ENCODE results near the gene ARG2.

Gene ARG2

DNA sequence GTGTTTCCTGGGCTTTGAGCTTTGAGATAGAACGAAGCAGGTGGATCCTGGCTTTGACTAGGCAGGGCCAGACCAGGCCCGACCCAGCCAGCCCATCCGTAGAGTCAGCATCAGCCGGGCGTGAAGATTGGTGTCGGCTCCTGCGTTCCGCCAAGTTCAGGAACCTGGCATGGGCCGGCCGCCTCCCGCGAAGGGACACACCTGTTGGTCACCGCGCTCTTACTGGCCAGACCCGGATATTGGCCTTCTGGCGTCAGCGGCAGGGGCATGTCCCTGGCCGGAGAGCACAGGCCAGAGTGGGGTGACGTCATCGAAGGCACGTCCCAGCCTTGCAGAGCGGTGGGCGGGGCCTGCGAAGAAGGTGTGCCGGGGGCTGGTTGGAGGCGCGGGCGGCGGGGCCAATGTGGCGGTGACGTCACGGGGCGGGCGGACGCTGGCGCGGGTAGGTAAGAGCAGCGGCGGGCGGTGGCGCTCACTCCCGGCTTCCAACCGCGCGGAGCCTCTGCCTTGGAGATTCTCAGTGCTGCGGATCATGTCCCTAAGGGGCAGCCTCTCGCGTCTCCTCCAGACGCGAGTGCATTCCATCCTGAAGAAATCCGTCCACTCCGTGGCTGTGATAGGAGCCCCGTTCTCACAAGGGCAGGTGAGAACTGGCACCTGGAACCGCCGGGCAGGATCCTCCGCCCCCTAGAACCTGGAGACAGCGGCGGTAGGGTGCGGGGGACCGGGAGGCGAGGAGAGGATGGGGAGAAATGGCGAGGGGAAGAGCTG is at the start of gene ARG2:
ARG2 (plus strand) TSS at position 475 of the 771 bp plus-strand sequence; CDS start at position 533, 58 bp downstream.
- DNase-seq, result peak; percentile 83

DNA sequence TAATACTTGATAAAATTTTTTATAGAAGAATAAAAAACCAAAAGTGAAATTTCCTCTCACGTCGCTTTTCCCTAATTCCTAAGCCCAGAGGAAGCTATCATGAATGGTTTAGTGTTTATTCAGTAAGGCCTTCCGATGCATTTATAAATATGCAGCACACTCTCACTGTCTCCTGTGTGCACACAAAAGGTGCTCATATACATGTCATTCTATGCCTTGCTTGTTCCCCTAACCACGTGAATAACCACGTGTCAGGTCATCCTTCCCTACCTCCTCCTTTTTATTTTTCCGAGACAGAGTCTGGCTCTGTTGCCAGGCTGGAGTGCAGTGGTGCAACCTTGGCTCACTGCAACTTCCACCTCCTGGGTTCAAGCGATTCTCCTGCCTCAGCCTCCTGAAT is 49.3 kb upstream of the ARG2 start:
- no peak for DNase-seq

DNA sequence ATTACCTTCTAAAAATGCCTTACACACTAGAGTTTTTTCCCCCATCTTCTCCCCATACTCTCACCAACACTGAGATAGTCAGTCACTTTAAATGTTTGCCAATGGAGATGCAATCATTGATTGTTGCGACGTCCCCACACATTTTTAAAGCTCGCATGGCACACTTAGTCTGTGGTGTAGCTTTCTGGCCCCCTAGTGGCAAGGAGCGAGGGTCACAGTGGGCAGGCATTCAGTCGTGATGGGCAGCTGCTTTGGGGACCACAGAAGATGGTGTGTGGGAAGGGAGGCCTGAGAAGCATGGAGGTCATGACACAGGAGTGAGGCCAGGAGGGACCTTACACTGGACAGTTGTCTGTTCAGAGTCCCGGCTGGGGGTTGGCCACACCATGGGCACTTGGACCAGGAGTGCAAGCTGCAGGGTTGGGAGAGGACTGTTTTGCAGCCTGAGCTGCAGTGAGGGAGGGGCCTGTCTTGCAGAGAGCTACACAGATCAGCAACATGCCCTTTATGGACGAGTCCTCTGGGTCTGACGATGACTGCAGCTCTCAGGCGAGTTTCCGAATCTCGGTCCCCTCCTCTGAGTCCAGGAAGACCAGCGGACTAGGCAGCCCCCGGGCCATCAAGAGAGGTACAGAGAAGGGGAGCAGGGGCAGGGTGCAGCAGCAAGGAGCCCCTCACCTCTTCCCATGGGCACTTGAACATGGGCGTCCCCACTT is 48.3 kb upstream of the ARG2 start:
- peak; percentile 49 for DNase-seq

DNA sequence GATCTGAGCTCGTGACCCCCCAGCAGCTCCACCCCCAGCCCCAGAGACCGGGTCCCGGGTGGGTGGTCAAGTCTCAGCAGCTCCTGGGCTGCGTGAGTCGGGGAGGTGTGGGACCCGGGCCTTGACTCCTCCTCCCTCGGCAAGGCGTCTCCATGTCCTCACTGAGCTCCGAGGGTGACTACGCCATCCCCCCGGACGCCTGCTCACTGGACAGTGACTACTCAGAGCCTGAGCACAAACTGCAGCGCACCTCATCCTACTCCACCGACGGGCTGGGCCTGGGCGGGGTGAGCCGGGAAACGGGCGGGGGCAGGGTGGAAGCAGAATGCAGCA is 47.8 kb upstream of the ARG2 start:
- DNase-seq, result no peak

DNA sequence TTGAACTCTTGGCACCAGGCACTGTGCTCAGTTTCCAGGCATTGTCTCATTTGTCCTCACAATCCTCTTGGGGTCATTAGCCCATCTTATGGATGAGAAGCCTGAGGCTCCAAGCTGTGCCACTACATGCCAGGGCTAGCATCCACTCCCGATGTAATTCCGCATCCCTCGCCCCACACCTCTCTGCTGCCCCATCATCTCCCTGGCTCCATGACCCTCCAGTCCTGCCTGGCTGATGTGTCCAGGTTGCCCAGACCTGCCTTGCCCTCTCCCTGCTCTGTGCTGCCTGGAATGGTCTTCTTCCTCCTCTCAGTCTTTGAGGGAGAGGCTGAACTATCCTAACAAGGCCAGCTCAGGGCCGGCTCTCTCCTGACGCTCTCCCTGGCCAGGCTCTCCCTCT is 47.1 kb upstream of the ARG2 start:
- DNase-seq, result no peak

DNA sequence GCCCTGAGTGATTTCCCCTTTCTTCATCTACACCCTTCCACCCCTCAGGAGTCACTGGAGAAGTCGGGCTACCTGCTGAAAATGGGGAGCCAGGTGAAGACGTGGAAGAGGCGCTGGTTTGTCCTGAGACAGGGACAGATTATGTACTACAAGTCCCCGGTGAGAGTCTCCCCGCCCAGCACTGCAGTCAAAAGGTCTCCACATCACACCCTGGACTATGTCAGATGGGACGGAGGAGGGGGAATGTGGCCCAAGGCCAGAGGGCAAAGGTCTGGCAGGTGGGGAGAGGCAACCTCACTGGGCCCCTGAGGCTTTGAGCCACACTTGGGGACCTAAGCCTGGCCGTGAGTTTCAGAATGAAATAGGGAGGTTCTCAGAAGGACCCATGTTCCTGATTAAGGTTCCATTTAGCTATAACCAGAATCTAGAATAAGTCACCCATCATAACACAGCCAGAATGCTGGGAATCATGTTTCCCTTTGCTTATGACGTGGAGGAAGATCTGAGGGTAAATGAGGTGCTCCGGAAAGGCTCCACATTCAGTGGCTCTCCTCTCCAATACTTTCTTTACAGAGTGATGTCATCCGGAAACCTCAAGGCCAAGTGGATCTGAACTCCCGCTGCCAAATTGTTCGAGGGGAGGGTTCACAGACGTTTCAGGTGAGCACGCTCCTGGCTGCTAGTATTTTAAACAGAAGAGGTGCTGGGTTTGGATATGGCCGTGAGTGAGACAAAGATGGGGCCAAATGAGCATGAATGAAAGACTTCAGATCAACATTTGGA is 46.3 kb upstream of the ARG2 start:
- no peak for DNase-seq

DNA sequence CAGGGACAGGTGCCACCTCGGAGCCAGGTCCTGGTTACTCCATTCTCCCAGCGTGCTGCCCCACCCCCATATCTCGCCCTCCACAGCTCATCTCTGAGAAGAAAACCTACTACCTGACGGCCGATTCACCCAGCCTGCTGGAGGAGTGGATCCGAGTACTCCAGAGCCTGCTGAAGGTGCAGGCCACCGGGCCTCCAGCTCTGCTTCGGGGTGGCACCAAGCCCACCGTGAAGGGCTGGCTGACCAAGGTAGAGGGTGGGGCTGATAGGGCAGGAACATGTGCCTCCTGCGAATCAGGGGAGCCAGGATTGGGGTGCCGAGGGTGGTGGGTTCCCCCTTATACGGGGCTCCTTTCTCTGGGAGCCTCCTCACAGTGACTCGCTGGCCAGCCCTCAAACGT is 45.6 kb upstream of the ARG2 start:
- no peak for DNase-seq

DNA sequence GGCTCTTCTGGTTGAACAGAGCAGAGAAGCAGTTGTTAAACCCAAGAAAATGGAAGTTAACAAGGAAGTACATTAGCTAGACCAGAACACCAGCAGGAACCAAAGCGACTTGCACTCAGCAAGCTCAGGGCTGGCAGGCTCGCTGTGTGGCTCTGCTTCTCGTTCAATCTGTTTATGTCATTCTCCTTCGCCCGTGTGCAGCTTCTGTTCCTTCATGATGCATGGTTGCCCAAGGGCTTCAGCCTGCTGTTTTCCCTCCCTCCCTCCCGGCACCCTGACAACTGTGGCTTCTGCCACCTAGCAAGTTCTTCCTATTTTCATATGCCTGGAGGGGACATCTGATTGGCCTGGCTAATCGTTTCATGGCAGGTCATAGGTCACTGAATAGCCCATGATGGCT is 44.9 kb upstream of the ARG2 start:
- DNase-seq, result no peak

DNA sequence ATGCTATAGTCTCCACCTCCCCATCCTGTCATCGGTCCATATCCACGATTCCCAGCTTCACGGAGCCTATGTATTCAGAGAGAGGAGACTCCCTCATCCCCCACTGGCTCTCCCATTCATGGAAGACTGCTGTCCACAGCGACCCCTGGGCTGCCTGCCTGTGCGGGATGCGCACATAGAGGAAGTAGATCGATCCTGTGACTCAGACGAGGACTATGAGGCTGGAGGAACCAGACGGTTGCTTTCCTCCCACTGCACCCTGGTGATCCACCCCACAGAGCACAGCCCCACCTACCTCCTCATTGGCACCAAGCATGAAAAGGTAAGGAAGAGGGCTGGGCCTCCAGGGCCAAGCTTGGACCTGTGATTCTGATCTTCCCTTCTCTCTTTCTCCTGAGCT is 44.0 kb upstream of the ARG2 start:
- no peak for DNase-seq

DNA sequence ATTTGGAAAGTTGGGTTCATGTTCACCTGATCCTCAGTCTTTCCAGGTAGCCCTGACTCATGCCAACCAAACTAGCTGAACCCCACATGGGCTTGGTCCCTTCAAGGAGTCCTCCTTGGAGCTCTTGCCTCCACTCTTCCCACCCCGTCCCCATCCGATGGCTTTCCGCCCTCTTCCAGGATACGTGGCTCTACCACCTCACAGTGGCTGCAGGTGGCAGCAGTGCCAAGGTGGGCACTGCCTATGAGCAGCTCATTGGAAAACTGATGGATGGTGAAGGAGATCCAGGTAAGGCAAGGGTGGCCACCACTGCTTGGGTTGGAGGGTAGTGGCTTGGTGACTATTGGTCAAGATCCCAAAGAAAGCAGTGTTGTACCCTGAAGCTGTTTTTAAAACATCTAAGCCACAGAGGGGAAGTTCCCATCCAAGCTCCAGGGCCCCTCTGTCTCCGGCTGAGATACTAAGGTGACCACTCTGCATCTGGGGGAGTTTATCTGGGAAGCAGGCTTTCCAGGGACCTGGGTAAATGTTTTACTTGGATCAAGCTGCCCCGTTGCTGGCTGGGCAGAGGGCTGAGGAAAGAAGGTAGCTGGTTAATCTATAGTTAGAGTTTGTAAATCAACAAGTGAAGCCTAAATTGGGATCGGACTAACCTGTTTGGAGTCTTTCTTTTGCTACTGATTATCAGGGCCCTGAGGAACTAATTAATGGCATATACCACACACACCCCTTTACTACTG is 43.3 kb upstream of the ARG2 start:
- no peak for DNase-seq

DNA sequence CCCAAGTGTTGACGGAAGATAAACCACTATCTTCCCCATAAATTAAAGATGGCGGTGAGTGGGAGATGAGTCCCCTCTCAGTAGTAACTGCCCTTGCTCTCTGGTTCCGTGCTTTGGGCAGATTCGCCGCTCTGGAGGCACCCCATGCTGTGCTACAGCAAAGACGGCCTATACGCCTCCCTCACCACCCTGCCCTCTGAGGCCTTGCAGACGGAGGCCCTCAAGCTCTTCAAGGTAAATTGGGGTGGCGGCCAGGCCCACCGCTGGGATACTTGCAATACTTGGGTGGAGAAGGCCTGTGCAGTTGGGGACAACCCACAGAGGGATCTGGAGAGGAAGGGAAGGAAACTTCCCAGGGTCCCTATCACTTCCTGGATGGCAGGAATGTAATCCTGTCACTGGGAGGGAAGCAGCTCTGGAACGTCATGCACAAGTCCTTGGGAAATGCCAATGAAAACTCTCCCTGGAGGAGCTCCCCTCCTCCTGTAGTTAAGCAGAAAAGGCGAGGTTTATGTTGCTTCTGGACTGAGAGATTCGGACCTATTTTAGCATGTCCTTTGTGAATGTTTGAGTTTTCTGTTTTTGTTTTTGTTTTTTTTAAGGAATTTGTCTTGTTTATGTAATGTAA is 42.4 kb upstream of the ARG2 start:
- no peak for DNase-seq

DNA sequence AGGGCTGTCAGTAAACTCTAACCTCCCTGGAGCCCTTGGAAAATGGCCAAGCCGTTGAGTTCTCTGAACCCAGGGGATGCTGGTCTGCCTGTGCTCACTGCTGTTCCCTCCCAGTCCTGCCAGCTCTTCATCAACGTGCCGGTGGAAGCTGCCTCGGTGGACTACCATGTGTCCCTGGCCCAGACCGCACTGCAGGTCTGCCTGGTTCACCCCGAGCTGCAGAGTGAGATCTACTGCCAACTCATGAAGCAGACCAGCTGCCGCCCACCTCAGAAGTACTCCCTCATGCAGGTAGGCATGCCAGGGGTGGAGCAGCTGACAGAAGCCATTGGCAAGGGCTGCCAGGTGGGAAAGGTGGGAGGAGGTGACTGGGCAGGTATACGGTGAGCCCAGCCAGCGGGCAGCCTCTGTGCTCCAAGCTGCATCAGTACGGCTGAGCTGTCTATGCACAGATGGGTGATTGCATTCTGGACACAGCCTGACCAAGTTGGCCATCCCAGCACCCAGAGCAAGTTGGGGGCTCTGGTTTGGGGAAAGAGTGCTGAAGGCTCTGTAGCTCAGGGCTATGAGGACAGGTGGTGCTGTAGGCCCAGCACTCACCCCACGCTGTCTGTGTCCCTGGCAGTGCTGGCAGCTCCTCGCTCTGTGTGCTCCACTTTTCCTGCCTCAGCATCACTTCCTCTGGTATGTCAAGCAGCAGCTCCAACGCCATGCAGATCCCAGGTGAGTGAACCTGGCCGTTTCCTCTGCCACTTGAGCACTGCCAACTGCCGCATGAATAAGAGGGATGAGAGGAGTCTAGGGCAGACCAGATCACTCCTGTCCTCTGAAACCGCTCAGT is 41.6 kb upstream of the ARG2 start:
- DNase-seq, result no peak

DNA sequence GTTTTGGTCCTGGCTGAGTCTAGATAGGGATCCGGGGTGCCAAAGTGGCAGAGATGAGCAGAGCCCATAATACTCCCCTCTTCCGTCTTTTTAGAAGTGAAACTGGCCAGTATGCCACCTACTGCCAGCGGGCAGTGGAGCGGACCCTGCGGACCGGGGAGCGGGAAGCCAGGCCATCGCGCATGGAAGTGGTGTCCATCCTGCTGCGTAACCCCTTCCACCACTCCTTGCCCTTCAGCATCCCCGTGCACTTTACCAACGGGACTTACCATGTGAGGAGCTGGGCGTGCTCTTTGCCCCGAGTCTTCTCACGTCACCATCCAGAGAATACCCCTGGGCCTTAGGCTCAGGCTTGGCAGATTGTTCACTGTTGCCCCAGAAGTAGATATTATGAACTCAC is 40.7 kb upstream of the ARG2 start:
- DNase-seq, result no peak

DNA sequence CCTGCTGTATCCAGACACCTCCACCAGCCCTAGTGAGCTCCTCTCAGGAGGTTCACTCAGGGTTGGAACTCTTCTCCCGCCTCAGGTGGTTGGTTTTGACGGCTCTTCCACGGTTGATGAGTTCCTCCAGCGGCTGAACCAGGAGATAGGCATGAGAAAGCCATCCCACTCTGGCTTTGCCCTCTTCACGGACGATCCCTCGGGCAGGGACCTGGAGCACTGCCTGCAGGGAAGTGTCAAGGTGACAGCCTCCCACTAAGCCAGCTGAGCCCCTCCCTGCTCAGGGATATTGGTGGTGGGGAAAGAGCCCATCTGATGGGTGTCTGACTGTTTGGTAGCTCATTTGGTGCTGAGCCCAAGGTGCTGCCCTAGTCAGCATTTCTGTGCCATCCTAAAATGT is 40.1 kb upstream of the ARG2 start:
- no peak for DNase-seq

DNA sequence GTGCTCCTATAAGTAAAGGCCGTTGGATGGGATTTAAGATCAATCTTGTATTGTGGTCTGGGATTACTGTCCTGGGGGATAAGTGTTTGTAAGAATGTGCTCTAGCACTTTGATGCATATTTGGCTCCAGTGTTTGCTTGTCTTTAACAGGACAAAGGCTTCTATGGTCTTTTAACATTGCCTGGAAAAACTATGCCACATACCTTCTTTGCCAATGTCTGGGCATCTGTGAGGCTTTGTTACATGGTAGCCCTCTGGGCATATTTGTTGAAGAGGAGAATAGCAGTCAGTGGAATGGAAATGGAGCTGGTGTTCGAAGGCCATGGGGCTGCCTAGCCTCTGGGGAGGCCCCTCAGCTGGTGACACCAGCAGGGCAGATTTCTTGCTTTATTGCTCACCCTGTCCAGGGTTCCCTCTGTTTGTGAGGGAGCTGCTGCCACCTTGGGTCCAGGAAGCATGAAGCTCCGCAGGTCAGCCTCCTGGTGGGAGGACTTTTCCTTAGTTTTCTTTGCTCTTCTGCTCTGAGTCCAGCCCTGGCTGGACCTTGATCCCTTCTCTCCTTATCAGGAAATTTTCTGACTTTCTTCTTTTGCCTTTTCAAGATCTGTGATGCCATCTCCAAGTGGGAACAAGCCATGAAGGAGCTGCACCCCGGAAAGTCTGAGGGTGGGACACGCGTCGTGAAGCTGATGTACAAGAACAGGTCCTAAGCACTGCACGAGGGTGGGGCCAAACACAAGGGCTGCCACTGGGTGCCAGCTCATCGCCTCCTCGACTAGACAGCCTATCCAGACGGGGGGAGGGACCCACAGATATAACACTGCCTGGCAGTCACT is 39.2 kb upstream of the ARG2 start:
- no peak for DNase-seq

DNA sequence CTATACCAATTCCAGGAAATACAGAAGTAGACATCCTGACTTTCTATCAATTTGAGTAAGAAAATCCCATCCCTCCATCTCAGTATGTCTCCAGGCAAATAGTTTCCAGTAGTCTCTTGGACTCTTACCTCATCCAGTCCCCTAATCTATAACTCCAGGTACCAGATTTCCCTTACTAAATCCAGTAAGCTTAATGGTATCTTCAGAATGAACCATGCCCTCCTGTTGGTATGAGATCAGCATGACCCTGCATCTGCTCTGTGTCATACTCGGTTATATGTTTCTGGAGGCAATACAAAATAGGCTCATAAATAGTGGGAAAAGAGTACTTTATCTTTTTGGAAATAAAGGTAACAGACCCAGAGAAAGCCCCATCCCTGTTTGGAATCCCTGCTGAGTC is 38.1 kb upstream of the ARG2 start:
- DNase-seq, result no peak

DNA sequence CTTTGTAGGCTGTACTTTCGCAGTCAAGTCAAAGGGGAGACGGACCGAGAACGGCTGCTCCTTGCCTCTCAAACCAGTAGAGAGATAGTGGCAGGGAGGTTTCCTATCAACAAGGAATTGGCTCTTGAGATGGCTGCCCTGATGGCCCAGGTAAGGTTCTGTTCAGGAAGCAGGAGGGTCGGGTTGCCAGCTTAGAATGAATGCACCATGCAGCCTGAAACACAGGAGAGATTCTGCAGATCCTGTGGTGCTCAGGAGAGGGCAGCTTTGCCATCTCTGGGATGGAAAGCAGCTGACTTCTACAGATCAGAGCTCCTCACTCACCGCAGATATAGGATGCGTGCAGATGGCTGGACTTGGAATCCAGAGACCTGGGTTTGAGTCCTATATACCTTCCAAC is 37.7 kb upstream of the ARG2 start:
- DNase-seq, result no peak

DNA sequence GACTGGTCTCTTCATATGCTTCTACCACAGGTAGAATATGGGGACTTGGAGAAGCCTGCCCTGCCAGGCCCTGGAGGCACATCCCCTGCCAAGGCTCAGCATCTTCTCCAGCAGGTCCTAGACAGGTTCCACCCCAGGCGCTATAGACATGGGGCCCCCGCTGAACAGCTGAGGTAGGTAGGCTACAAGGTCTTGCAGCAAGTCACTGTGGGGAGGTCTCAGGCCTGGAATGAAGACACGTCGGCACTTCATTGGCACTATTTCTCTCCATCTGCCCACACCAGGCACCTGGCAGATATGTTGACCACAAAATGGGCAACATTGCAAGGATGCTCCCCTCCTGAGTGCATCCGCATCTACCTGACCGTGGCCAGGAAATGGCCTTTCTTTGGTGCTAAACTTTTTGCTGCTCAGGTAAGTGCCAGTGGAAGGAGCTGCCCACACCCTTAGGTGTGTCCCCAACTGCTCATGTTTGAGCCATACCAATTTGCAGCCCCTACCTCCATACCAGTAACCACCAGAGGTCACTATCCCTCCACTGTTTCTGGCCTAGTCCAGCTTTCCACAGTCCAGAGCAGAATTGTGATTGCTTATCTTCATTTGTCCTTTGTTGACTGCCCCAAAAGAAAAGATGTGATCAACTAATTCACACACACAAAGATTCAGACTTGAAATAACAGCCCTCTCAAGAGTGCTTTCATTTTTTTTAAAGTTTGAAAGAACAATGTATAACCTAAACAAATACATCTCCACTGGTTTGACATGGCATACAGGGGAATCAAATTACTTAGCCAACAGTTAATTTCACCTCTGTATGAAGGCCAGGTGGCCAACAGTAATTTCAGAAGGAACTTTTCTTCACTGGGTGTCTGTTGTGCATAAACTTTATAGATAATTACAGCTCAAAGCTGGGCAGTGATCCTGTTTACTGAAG is 35.7 kb upstream of the ARG2 start:
- DNase-seq, result peak; percentile 24

DNA sequence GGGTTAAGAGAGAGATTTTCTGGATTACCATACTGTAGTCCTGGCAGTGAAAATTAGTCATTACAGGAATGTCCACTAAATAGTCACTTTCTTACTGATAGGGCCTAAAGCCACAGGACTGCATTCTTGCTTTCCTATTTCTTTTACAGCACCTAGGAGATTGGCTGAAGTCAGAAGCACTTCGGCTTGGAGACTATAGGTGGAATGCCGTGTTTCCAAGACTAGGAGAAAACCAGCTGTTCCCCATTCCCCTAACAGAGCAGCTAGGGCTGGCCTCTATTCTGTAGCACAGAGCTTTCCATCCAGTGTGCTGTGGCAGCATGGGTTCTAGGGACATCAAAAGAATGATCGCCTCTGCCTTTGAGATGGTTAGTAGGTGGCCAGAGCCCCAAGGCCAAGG is 34.7 kb upstream of the ARG2 start:
- no peak for DNase-seq

DNA sequence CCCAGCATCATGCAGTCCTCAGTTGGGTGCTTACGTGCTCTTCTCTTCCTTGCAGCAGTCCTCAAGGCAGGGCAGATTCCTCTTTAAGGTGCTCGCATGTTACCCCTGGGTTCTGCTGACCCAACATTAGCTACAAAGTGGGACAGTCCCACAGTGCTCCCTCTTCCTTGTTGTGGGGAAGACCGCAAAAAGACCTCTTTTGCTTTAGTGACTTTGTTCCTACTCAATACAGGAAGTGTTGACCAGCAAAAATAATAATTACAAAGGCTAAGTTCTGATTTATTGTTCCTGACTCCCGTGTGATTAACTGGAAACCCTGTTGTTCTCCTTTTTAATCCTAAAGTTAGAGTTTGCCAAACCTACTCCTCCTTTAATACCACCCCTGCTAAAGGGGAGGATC is 33.4 kb upstream of the ARG2 start:
- no peak for DNase-seq
